Stimulated activated CD4-positive, alpha-beta T cell treated with anti-CD3 and anti-CD28 coated beads, TNF-alpha, amount 100 ng/mL, for 24 hours (primary cell): ENCODE measurements around the gene TAF6.
"Not testable (repeated sequence)": the region's sequence is repeated elsewhere in the genome, so short reads cannot be mapped to it uniquely, and the experiment has no call there.

ENCODE experiments used
- DNase-seq, 3 experiments: peaks; one replicate each; pipeline ENCODE4 v3.0.0-alpha.2; 2020; ENCODE audit warnings: low read depth in 3 of 3

The TAF6 gene

DNA sequence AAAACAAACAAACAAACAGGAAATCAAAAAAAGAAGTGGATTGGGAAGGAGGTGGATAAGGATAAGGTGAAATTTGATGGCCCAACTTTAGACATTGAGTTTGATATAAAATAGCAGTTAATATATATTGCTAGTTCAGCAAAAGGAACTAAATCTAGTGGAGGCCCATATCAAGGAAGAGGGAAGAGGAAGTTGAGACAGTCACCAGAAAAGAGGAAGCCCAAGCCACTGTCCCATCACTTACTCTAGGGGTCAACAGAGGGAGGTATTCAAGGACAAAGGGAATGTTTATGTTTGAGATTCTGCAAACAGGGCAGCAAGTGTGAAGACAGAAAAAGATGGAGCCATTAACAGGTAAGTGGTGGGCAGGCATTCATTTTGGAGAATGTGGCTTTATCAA lies 33.2 kb upstream of the TAF6 start:
- no peak for DNase-seq

DNA sequence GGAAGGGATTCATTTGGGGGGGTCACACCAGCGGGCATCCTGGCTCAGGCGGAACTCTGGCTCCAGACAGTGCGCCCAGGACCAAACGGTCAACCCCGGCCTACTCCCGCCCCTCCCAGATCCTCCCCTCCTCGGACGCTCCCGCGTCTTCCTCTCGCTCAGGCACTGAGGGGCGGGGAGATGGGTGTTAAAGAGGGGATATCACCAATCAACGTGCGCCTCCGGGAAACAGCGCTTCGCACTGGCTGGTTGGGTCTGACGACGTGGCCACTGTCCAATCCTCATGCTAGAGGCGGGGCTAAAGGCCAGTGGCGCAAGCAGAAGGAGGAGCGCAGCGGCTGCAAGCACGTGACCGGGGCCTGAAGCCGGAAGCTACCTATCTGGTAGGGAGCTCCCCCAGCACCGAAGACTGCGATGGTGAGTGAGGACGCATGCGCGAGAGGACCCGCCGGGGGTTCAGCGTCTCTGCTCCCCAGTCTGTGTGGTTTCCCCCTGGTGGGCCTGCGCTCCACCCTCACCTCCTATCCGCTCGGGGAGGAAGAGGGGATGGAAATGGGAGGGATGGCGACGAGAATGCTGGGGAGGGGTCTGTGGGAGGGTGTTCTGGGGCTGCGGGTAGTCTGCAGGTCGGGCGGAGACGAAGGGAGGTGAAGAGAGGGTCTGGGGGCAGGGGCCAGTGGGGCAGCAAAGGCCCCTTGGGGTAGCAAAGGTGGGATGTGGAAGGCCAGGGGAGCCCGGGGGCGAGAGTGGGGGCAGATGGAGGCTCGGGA lies 29.6 kb upstream of the TAF6 start, which contains the start of gene LAMTOR4:
Gene LAMTOR4, plus strand, starts transcription at position 360 of the 770 bp plus-strand sequence. Its CDS starts 55 bp downstream, at position 415.
- DNase-seq: peak; percentile 92 to 98 (median 97)

DNA sequence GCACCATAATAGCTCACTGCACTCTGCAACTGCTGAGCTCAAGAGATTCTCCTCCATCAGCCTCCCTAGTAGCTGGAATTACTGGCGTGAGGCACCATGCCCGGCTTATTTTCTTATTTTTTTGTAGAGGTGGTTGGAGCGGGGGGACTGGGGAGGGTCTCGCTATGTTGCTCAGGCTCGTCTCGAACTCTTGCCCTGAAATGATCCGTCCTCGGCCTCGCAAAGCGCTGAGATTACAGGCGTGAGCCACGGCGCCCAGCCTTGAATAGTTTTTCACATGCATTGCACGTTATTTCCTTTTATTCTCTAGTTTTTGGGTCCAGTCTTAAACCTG lies 29.0 kb upstream of the TAF6 start:
- DNase-seq: no peak

DNA sequence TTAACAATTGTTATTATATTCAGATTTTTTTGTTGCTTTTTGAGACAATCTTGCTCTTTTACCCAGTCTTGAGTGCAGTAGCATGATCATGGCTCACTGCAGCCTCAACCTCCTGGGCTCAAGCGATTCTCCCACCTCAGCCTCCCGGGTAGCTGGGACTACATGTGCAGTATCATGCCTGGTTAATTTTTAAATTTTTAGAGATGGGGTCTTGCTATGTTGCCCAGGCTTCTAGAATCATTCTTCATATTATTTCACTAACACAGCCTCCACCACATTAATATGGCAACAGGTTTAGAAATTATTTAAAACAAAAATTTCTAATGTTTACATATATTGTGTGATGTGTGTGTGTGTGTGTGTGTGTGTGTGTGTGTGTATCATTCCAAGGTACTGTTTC lies 28.1 kb upstream of the TAF6 start:
- DNase-seq: no peak

DNA sequence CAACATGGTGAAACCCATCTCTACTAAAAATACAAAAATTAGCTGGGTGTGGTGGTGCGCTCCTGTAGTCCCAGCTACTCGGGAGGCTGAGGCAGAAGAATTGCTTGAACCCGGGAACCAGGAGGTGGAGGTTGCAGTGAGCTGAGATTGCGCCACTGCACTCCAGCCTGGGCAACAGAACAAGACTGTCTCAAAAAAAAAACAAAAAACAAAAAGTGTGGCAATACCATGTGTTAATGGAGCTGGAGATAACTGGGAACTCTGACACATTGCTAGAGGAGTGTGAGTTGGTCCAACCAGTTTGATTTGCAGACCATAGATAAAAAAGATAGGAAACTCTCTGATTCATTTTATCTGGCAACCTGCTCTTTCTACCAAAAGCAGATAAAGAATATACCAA lies 27.2 kb upstream of the TAF6 start:
- not testable (repeated sequence) for DNase-seq

DNA sequence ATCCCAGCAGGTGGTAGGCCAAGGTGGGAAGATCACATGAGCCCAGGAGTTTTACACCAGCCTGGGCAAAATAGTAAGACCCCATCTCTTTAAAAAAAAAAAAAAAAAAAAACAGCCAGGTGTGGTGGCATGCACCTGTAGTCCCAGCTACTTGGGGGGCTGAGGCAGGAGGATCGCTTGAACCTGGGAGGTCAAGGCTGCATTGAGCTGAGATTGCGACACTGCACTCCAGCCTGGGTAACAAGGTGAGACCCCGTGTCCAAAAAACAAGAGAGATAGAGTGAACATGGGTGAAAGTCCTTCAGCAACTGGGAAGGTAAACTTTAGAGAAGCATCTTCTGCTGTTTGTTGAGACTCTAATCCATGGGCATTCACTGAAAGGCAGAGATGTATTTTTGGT lies 23.3 kb upstream of the TAF6 start:
- no peak for DNase-seq

DNA sequence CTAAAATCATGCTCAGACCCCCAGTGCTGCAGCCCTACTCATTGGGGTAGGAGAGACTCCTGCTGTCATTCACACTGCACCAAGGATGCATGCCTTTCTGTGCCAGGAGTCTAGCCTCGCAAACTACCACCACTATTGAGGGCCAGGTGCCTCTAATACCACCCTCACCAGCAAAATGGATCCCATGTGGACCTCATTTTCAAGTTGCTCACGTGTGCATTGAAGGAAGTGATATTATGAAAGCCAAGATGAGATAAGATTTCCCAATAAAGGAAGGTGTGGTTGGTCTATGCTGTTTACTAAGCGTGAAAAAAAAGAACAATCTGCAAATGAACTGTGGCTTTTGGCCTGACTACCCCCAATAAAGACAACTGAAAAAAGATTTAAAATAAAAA lies 22.4 kb upstream of the TAF6 start:
- DNase-seq: no peak

DNA sequence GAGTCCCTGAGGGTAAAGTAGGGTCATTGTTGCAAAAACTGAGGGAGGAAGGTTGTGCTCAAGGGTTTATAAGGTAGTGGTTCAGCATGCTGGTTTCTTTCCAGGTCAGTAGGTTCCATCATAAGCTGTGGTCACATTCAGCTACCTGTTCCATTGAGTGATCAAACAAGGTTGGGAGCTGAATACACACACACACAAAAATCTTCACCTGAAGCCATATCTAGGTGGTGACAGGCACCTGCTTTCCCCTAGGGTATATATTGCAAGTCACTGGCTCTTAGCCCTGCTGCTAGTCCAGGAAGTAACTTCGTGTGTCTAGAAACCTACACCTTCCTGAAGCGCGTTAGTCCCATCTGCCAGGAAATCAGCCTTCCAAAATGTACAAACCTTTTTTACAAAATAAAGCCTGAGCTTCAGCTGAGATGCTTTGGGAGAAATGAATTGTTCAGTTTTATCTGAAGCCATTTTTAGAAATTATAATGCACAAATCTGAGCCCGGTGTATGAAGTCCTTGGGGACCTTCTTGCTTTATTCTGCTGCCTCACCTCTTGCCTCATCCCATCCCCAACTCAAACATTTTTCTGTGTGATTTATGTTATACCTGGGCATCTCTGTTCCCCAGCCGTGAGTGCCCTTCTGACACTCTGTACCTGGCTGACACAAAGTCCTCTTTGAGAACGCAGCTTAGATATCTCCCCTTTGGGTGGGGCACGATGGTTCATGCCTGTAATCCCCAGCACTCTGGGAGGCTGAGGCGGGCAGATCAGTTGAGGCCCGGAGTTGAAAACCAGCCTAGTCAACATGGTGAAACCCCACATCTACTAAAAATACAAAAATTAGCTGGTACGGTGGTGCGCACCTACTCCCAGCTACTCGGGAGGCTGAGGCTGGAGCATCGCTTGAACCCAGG lies 18.9 kb upstream of the TAF6 start:
- no peak for DNase-seq

DNA sequence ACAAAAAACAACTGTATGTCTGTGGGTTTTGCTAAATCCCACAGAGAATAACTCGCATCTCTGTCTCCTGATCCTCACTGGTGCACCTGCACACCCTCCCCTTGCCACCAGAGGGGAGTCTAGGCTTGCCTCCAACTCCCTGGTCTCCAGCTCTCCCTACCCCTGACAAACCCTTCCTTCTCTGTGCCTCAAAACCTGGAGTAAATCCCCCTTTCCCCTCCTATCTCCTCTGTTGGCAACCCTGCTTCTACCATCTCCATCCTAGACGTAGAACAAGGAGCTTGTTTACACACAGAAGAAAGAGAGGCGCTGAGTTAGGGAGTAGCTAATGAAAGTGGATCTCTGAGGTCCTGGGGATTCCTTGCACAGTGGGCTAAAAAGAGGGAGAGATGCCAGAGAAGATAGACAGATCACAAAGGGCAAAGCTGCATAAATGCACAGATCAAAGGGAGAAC lies 13.6 kb upstream of the TAF6 start:
- peak in 2 of 3 experiments; percentile 52 to 62 for DNase-seq

DNA sequence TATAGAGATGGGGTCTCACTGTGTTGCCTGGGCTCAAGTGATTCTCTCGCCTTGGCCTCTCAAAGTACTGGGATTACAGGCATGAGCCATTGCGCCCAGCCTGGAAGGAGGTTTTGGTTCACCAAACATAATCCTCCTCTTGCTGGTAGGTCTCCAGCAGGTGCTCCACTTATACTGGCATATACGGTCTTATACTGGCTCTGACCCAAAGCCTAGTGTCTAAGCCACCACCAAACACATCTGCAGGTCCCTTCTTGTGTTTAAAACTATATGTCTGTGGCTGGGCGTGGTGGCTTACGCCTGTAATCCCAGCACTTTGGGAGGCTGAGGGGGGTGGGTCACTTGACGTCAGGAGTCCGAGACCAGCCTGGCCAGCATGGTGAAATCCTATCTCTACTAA lies 13.0 kb upstream of the TAF6 start:
- no peak for DNase-seq

DNA sequence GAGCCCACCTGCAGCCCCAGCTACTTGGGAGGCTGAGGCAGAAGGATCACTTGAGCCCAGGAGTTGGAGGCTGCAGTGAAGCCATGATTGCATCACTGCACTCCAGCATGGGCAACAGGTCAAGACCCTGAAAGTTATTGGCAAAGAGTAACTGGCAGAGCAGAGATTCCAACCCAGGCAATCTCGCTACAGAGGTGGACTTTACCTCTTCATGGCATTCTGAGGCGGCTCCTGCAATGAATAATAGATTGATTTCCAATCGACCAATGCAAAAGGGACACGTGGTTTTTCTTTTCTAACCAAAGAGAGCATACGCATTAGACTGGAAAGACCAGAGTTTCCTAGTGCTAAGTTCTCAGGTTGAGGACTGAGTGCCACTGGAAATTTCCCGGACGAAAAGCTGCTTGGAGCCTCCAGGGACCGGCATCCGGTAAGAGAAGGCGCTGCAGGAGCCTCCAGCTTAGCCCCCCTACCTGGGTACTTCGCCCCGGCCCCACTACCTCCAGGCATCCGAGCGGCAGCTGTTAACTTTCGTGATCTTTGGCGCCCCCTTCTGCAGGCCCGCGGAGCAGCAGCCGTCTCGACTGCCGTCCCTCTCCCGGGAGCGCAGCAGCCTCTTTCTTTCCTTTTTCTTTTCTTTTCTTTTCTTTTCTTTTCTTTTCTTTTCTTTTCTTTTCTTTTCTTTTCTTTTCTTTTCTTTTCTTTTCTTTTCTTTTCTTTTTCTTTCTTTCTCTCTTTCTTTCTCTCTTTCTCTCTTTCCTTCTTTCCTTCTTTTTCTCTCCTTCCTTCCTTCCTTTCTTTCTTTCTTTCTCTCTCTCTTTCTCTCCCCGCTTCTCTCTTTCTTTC lies 11.7 kb upstream of the TAF6 start:
- DNase-seq: peak; percentile 64 to 81 (median 73)

DNA sequence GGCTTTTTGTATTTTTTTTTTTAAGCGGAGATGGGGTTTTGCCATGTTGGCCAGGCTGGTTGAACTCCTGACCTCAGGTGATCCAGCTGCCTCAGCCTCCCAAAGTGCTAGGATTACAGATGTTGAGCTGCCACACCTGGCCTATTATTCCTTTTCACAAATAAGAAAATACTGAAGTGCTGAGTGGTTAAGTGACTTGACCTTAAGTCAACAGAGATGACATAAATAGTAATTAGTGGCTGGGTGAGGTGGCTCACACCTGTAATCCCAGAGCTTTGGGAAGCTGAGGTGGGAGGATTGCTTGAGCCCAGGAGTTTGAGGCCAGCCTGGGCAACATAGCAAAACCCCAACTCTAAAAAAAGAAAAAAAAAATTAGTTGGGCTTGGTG lies 11.1 kb upstream of the TAF6 start:
- DNase-seq: not testable (repeated sequence)

DNA sequence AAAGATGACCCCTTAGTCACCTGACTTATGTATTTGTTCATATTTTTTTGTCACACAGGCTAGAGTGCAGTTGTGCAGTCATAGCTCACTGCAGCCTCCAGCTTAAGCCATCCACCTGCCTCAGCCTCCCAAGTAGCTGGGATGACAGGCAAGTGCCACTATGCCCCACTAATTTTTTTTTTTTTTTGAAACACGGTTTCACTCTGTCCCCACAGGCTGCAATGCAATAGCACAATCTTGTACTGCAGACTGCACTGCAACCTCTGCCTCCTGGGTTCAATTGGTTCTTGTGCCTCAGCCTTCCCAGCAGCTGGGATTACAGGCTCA lies 9.4 kb upstream of the TAF6 start:
- no peak for DNase-seq

DNA sequence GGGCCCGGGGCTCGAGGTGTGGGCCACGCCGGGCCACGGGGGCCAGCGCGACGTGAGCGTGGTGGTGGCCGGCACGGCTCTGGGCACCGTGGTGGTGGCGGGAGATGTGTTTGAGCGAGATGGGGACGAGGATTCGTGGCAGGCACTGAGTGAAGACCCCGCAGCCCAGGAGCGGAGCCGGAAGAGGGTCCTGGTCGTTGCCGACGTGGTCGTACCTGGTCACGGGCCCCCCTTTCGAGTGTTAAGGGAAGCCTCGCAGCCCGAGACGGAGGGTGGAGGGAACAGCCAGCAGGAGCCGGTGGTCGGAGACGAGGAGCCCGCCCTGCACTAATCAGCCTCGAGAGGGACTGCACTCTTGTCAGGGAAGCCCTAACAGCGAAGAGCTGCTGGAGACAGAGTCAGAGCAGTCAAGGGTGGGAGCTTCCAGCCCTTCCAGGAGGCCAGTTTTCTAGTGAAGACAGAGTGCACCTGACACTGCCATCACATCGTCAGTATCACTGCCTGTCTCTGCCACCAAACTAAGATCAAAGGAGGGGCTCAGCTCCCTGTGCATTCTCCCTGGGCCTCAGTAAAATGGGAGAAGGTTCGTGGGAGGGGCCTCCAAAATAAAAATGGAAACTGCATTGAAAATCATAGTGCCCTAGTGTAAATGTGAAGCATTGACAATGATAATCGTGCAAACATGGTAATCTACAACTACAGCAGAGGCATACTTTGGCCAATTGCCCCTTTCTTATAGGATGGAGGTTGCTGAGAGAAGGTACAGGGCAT lies 8.9 kb upstream of the TAF6 start:
- no peak for DNase-seq

DNA sequence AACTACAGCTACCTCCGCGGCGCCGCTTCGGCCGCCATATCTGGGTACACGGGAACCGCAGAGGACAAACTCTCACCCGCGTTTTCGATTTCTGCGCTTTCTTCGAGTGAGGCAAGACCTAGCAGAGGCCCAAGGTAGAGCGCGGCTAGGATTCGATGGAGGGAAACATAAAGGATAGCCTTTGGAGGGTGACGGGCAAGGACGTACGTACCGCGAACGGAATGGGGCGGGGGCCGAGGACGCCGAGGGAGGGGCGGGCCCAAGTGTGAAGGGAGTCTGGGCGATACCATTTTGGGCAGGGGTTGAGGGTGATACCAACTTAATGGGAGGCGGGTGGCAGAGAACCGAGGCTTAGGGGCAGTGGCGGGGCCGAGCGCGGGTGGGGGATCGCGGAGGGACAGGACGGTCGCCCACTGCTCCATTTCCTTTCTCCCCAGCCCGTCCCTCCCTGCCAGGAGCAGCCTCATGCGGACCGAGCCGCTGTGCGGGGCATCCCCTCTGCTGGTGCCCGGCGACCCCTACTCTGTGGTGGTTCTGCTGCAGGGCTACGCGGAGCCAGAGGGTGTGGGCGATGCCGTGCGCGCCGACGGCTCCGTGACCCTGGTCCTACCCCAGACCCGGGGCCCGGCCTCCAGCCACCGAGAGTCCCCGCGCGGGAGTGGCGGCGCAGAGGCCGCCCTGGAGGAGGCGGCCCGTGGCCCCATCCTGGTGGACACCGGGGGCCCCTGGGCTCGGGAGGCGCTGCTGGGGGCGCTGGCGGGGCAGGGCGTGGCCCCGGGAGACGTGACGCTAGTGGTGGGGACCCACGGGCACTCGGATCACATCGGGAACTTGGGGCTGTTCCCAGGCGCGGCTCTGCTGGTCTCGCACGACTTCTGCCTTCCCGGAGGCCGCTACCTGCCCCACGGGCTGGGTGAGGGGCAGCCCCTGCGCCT lies 8.0 kb upstream of the TAF6 start, which contains the start of gene MBLAC1:
Gene MBLAC1, plus strand, starts transcription at position 37 of the 935 bp plus-strand sequence. Its CDS starts 429 bp downstream, at position 466.
- DNase-seq: peak; percentile 84 to 90 (median 85)

DNA sequence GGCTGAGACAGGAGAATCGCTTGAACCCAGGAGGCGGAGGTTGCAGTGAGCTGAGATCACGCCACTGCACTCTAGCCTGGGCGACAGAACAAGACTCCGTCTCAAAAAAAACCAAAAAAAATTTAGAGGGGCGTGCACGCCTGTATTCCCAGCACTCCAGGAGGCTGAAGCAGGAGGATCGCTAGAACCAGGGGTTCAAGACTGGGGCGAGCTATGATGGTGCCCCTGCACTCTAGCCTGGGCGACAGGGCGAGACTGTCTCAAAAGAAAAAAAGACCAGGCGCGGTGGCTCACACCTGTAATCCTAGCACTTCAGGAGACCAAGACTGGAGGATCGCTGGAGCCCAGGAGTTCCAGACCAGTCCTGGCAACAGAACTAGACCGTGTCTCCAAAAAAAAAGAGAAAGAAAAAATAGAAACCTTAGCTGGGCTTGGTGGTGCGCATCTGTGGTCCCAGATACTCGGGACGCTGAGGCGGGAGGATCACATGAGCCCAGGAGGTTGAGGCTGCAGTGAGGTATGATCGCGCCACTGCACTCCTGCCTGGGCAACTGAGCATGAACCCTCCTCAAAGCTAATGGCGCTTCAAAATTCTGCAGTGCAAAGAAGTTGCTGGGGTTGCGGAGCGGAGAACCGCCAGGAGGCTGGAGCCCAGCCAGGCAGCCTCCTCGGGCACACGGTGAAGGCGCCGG lies 7.2 kb upstream of the TAF6 start:
- DNase-seq: no peak

DNA sequence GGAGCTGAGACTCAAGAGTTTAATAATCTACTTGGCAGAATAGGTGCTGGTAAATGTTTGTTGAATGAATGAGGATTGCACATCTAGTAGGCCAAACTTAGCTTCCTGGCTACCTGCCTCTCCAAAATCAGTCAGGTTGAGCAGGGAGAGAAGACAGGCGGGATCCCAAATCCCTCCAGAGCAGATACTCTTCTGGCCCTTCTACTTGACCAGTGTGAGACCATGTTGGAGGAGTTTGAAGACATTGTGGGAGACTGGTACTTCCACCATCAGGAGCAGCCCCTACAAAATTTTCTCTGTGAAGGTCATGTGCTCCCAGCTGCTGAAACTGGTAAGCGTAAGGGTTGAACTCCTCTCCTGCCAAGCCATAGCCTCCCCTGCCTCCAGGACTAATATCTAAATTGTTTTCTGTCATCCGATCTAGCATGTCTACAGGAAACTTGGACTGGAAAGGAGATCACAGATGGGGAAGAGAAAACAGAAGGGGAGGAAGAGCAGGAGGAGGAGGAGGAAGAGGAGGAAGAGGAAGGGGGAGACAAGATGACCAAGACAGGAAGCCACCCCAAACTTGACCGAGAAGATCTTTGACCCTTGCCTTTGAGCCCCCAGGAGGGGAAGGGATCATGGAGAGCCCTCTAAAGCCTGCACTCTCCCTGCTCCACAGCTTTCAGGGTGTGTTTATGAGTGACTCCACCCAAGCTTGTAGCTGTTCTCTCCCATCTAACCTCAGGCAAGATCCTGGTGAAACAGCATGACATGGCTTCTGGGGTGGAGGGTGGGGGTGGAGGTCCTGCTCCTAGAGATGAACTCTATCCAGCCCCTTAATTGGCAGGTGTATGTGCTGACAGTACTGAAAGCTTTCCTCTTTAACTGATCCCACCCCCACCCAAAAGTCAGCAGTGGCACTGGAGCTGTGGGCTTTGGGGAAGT lies 5.4 kb upstream of the TAF6 start:
- no peak for DNase-seq

DNA sequence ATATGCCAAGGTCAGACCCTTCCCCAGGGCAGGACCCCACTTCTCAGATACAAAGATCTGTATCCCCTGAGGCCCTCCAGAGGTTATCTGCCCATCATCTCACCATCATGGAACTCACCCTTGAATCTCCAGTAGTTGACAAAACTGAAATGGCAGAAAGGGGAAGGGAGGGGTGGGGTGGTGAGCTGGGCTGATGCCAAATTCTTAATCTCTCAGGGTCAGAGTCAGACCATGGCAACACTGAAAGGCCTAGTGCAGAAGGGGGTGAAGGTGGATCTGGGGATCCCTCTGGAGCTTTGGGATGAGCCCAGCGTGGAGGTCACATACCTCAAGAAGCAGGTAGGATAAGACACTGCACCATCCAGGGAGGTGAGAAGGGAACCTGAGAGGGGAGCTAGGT lies 3.4 kb upstream of the TAF6 start:
- no peak for DNase-seq
